ENCODE data around the gene FAM118A.
"Not testable (repeated sequence)": the region's sequence is repeated elsewhere in the genome, so short reads cannot be mapped to it uniquely, and the experiment has no call there.

Gene FAM118A

GRCh38 chr22:45331486-45331885 is 21.8 kb downstream of the FAM118A start:
- no peak for DNase-seq (ENCODE audit: low spot score)

DNA sequence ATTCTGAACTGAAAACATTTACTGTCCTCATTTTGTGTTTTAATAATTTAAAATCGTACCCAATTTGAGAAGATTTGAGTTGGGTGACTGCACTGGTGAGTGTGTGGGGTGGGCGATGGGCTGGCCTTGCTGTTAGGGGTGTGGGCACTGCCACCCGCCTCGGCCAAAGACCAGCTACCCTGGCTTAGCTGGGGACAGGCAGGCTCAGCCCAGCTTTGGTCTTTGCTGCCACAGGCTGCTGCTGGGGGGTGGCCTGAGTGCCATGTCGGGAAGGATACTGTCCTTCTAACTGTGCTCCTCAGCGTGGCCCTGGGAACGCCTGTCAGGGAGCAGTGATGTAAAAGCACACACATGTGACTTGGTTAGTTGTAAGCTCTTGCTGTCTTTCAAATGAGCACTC is 22.3 kb downstream of the FAM118A start:
- no peak for DNase-seq (ENCODE audit: low spot score)

- DNase-seq (ENCODE audit: low spot score), result no peak
Observed at GRCh38 chr22:45334068-45334467, 24.3 kb downstream of the FAM118A start.

DNA sequence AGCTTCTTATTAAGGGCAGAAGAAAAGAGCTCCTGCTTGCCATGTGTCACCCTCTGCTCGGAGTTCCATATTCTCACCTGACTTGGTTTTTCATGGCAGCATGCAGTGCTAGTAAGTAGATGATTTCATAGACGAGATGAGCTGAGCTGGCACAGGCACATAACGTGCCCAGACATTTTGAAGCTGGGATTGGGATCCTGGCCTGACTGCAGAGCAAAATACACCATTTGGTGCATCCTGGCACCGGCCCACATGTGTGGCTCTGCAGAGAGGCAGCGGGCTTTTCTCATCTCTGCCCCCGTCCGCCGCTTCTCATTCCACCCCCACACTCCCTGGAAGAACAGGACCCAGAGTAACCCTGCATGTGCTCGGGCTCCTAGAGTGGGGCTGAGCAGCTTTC is 24.8 kb downstream of the FAM118A start:
- peak; percentile 92 for DNase-seq (ENCODE audit: low spot score)

- DNase-seq (ENCODE audit: low spot score), result peak; percentile 88
Observed at GRCh38 chr22:45335021-45335818, 25.5 kb downstream of the FAM118A start.

DNA sequence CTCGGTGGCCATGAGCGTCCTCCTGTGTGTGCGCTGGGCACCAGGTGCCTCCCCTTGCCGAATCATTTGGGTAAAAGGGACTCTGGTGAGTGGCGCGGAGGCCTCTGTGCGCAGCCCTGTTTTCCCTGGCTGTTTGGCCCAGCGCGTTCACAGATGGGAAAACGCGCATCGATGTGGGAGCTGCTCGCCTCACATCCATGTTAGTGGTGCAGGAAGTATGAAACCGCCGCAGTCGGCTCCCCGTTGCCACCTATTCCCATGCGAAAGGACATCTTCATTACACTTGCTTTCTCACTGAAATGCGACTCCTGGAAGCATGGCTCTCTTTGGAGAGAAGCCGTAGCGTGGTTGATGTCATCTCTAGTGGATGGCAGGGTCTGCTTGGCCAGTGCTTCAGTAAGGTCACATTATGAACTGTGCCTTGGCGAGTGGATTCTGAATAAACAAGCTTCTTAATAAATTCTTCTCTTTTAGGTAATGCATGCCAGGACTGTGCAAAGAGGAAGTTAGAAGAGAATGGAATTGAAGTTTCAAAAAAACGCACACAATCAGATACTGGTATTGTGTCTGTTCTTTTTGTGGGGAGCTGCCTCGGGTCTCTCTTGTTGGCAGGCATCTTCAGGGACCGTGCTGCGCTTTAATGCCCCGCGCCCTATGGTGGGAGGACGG is 26.3 kb downstream of the FAM118A start:
- DNase-seq (ENCODE audit: low spot score), result no peak

- peak; percentile 26 for DNase-seq (ENCODE audit: low spot score)
Observed at GRCh38 chr22:45336971-45337431, 27.3 kb downstream of the FAM118A start.

GRCh38 chr22:45337536-45337935 is 27.8 kb downstream of the FAM118A start:
- no peak for DNase-seq (ENCODE audit: low spot score)

DNA sequence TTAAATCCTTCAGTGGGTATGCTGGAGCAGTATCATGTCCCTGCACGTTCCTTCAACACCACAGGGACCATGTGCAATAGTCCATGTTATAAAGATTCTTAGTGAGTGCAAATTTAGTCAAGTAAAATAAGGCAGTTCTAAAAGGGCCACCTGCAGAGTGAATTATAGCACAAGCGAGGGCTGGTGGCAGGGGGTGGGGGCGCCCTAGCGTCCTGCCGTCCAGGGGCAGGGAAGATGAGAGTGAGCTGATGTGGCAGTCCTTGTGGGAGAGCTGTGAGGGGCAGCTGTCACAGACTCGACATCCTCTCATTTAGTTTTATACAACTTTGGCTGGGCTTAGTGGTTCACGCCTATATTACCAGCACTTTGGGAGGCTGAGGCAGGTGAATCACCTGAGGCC is 29.1 kb downstream of the FAM118A start:
- DNase-seq (ENCODE audit: low spot score), result no peak

DNA sequence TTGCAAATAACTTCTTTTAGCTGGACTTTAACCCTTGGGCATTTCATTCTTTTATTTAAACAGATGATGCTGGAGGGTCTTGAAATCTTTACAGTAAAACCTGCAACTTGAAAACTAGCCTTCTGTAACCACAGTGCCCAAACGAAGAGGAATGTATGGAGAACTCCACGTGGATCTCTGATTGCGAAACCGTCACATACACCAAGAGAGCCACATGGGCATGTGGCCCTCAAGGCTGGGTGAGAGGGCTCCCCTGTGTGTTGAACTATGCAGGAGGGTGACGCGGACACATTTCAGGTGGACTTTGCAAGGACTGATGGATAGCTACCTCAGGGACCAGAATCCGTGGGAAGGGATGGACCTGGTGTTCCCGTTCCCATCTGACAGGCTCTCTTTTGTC is 30.6 kb downstream of the FAM118A start:
- no peak for DNase-seq (ENCODE audit: low spot score)

DNA sequence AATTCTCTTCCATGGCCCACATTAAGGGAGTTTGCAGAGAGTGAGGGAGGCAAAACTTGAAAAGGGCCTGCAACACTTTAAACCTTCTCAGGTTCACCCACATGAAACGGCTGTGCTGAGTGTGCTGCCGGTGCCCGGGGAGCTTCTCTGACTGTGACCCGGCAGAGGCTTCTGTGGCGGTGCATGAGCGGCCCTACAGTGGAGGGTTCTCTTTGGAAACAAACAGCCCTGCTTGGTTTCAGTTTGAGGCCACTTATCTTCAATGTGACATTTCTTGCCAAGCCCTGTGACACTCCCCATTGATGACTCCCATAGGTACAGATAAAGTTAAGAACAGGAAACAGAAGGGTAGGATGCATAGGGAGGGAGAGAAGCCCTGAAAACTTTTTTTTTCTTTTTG is 31.8 kb downstream of the FAM118A start:
- DNase-seq (ENCODE audit: low spot score), result no peak

- DNase-seq (ENCODE audit: low spot score), result no peak
Observed at GRCh38 chr22:45343143-45343542, 33.4 kb downstream of the FAM118A start.

DNA sequence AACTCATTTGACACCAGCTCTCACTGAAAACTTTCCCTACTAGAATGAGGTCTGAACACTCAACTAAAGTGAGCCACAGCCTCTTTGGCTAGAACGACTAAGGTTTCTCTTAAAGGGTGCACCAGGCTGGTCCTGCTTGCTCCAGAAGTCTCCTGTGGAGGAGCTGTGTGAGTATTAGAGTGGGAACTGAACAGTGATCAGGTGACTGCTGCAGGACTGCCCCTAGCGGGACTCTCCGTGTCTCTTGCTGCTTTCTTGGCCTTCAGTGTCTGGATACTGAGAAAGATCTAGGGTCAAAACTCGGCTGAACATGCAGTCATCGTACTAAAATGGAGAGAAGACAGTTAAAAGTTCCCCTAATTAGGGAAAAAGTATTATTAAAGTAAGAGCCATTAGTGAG is 34.6 kb downstream of the FAM118A start:
- DNase-seq (ENCODE audit: low spot score), result peak; percentile 38

- no peak for DNase-seq (ENCODE audit: low spot score)
Observed at GRCh38 chr22:45349916-45350315, 40.2 kb downstream of the FAM118A start.

DNA sequence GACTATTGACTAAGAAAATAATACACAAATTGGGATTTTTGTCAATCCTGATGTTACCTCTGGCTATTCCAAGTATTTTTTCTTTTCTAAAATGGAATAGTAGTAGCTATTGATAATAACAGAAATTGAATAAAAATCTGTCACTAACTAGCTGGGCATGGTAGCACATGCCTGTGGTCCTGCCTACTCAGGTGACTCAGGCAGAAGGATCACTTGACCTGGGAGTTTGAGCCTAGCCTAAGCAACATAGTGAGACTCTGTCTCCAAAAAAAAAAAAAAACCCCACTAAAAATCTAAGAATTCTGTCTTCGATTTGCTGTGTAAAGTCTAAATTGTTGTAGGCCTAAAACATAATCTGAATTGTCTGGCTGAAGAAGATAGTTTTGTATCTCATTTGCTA is 42.2 kb downstream of the FAM118A start:
- no peak for DNase-seq (ENCODE audit: low spot score)

GRCh38 chr22:45352757-45353156 is 43.0 kb downstream of the FAM118A start:
- DNase-seq (ENCODE audit: low spot score), result not testable (repeated sequence)

GRCh38 chr22:45353786-45354185 is 44.1 kb downstream of the FAM118A start:
- DNase-seq (ENCODE audit: low spot score), result no peak

- no peak for DNase-seq (ENCODE audit: low spot score)
Observed at GRCh38 chr22:45357490-45357889, 47.8 kb downstream of the FAM118A start.

- DNase-seq (ENCODE audit: low spot score), result no peak
Observed at GRCh38 chr22:45358127-45358526, 48.4 kb downstream of the FAM118A start.

DNA sequence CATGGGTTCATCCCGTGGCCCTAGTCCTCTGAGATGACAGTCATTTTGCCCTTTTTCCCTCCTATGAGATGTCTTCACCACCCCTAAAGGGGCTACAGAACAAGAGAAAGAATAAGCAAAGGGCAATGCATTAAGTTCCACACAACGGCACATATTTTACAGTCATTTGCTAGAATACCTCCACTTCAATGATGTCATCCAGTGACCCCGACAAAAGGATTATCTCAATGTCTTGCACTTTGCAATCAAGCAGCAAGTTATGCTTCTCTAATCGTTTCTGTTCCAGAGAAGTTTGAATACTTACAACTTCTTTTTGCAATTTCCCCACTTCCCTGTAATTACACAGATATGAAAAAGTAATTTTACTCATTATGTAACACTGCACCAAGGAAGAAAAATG is 49.9 kb downstream of the FAM118A start:
- DNase-seq (ENCODE audit: low spot score), result no peak

DNA sequence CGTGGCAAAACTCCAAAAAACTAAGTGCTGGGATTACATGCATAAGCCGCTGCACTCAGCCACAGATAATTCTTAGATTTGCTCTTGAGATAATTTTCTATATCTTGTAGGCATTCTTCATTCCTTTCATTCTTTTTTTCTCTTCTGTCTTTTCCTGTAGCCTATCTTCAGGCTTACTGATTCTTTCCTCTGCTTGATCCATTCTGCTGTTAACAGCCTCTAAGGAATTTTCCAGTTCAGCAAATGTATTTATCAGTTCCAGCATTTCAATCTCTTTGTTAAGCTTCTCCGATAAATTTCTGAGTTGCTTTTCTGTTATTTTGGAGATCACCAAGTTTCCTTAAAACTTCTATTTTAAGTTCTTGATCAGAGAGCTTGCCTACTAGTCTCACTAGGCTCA is 57.0 kb downstream of the FAM118A start:
- DNase-seq (ENCODE audit: low spot score), result no peak

DNA sequence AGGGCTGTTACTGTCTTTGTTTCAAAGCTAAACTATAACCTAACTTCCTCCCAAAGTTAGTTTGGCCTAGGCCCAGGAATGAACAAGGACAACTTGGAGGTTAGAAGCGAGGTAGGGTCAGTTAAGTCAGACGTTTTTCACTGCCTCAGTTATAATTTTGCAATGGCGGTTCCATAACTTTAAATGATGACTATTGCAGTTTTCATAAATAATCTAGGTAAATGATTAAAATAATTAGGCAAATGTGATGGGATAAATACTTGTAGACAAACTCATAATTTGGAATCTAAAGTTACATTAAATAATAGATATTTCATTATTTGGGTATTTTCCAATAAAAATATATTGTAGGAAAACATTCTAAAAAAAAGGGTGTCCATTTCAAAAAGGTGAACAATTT is 63.9 kb downstream of the FAM118A start:
- DNase-seq (ENCODE audit: low spot score), result not testable (repeated sequence)

DNA sequence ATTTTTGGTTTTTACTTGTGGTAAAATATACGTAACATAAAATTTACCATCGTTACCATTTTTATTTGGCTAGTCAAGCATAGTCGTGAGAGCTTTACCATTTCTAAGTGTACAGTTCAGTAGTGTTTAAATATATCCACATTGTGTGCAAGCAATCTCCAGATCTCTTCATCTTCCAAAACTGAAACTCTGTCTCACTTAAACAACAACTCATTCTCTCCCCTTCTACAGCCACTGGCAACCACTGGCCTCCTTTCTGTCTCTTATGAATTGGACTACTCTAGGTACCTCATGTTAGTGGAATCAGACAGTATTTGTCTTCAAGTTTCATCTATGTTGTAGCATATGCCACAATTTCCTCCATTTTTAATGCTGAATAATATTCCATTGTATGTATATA is 66.3 kb downstream of the FAM118A start:
- DNase-seq (ENCODE audit: low spot score), result no peak

DNA sequence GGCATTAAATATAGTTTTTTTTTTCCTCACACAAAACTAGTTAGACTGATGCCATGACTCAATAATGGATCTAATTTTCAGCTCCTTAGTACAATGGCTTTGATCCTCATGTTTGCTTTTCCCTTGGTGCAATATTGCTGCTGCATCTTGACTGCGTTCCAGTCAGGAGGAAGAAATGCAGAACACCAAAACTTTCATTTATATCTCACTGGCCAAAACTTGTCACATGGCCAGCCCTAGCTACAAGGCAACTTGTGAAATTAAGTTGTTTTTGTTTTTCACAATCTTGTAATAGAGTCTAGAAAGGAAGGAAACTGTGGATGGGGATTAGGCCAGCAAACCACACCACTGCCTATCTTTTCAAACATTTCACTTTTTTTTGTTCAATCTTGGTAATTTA is 67.0 kb downstream of the FAM118A start:
- DNase-seq (ENCODE audit: low spot score), result no peak
